HG03571 (cell line): ENCODE measurements around the gene CLIP2.

ENCODE experiments used
- ATAC-seq: cut with Tn5 transposase; IDR thresholded peaks from one replicate; pipeline ENCODE4 v1.9.1; 2021; ENCODE audit not compliant: unreplicated experiment

The CLIP2 gene

DNA sequence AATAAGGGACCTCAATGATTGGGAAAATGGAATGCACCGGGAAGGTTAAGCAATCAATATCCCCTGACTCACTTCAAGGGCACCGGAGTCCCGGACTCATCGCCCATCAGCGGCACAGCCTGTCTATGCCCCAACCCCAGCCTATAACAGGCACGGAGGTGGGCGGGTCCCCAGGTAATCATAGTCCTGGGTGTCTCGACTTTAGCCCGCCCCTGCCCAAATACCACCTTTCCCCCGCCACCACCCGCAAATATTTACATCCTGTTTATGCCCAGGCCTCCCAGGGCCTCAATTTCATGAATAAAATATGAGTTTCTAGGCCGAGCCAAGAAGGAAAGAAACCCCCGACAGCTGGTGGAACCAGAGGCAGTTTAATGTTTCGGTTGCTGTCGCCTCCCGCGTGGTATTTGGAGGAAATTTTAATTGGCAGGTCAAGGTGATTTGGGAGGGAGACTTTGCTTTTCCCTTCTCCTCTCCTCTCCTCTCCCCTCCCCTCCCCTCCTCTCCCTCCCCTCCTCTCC lies 19.4 kb upstream of the CLIP2 start:
- ATAC-seq = no peak

DNA sequence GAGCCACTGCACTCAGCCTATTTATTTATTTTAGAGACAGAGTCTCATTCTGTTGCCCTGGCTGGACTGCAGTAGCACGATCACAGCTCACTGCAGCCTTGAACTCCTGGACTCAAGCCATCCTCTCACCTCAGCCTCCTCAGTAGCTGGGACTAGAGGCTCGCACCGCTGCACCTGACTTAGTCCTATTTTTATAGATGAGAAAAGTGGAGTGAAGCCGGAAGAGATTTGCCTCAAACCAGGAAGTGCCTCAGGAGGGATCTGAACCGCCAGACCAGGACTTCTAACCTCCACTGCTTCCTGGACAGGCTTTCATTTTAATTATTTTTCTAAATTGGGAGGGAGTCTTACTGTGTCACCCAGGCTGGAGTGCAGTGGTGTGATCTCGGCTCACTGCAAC lies 17.5 kb upstream of the CLIP2 start:
- no peak for ATAC-seq

DNA sequence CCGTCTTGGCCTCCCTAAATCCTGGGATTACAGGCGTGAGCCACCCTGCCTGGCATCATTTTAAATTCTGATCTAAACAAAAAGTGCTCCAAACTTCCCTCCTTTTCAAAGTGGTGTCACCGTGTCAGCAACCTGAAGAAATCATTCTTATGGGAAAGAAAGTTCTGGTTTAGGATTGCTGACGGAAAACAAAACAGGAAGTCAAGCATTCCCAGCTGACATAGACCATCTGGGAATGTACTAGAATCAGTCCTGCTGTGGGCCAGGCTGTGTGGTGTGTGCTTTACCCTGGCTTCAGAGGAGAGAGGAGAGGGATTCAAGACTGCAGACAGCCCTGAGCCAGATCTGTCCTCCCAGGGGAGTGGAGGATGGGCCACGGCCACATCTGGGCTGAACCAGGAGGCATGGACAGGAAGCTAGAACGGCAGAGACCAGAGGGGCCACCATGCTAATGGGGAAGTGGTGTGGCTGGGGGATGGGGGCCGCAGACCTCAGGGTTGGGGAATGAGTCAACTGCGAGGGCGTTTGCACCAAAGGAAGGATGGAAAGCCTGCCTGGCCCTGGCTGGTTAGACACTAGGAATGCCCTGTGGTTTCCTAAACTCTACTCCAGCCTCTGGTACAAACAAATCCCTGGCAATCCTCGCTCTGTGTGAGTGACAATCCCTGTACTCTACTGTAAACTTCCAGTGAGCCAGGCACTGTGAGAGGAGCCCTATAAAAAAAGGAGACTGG lies 16.7 kb upstream of the CLIP2 start:
- ATAC-seq = peak; percentile 70

DNA sequence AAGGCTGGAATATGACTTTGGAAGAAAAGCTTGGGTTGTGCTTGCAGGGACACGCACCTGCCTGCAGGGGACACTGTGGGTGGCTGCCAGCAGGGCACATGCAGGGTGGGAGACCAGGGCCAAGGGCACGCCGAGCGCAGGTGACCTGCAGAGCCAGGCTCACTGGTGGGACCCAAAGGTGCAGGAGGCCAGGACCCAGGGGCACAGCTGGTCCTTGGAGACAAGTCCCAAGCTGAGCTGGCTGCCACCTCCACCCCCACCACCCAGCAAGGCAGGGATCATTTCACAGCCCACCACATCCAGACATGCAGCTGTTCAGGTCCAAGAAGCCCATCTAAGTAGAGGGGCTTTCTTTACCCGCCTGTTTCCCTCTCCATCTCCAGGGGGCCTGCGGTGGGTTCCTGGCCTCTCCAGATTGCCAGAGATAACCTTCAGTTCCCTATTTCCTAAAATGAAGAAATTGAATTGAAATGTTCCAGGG lies 13.8 kb upstream of the CLIP2 start:
- no peak for ATAC-seq

DNA sequence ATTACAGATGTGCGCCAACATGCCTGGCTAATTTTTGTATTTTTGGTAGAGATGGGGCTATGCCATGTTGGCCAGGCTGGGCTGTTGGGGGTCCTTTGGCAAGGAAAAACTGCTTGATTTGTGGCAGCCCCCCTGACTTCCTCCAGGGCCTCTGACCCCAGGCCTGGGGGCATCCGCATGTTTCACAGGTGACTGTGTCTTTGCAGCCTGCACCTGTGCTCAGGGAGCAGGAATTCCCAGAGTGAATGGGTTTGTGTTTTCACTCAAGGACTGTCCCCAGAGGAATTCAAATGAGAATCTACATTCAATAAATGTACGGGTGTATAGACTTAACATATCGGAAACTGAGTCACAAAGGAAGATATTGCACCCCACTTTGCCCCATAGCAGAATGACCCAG lies 11.6 kb upstream of the CLIP2 start:
- ATAC-seq = no peak

DNA sequence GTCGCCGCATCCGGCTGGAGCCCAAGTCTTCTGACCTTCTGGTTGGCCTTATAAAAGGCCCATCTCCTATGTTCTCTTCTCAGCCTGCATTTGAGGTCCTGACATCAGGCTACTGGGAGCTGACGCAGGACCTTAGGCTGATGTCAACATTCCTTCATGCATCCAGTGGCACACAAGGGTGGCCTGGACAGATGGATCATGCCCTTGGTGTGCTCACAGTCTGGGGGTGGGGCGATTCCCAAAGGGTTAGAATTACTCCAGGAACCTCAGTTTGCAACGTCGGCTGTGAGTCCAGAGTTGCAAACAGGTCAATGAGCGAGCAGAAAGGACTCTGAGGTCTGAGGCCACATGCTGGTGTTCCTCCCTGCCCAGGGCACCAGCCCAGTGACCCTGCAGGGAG lies 8.2 kb upstream of the CLIP2 start:
- ATAC-seq = no peak

DNA sequence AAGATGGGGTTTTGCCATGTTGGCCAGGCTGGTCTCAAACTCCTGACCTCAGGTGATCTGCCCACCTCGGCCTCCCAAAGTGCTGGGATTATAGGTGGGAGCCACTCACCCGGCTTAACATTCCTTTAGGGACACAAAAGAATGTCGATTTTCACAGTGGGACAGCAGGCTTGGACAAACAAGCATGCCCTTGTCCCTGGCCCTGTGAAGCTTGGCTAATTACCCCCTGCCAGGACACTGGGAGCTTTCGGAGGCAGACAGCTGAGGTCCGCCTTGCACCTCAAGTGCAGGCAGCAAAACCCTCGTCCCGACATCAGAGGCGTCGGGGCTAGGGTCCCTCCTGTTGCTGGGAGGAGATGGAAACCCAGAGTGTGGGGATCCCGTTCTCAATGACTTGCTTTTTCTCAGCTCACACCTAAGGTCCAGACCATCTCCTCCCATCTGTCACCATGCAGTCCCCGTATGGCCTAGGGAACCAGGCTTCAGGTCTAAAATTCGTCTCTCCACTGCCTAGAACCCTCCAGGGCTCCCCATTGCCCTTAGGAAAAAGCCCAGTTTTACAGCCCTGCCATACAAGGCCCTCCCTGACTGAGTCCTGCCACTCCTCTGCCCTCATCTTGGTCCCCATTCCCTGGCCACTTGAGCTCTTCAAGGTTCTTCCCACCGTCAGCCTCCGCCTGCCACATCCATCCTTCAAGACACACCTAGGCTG lies 6.3 kb upstream of the CLIP2 start:
- no peak for ATAC-seq

DNA sequence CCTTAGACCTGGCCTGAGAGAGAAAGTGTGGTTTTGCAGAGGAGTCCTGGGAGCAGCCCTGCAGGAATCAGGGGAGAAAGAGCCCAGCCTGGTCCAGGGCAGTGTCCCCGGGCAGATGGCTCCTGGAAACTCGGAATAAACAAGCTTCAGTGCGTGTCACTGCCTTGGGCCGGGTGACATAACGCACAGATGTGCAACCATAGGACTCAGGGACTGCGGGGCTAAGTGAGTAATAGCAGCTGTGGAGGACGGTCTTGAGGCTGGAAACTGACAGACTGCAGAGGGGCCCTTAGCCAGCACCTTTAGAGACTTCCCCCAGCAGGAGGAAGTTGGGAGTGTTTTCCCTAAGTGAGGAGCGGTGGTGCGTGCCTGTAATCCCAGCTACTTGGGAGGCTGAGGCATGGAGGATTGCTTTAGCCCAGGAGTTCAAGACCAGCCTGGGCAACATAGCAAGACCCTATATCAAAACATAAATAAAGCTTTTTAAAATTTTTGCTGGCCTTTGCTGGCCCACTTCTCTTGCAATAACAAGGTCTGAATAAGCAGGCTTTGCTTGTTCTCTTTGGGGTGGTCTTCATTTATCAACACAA lies 5.3 kb upstream of the CLIP2 start:
- ATAC-seq = no peak

DNA sequence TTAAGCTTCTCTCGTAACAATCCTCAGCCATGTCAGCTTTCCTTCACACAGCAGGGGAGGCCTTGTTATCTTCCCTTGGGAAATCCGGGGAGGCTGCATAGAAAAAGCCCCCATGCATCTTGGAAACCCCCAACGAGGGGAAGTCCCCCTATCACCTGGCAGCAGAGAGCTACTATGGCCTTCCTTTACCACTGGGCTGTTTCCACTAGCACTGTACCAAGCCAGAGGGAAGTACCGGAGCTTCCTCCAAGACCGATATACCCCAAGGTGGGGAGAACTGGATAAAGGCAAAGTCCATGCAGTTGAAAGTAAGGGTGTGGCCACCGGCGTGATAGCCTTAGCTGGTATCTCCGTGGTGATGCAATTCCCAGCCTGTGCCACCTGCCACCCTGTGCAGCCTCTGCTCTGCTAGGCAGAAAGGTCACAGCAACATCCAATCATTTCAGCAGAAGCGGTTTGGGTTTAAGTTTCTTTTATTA lies 4.4 kb upstream of the CLIP2 start:
- no peak for ATAC-seq

DNA sequence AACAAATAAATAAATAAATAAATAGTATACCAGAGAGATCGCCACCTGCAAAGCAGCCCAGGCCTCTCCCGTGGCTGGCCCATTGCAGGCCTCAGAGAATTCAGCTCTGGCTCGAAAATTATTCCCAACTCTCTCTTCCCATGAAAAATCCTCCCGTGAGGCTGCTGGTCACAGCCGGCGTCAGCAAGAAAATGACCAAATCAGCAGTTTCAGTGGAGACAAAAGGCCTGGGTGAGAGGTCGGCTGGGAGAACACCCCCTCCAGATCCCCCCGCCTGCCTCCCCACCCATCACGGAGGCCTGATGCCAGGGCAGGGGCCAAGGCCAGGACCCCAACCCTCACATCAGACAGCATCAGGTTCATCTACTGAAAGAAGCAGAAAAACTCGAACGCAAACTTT lies 3.1 kb upstream of the CLIP2 start:
- no peak for ATAC-seq

DNA sequence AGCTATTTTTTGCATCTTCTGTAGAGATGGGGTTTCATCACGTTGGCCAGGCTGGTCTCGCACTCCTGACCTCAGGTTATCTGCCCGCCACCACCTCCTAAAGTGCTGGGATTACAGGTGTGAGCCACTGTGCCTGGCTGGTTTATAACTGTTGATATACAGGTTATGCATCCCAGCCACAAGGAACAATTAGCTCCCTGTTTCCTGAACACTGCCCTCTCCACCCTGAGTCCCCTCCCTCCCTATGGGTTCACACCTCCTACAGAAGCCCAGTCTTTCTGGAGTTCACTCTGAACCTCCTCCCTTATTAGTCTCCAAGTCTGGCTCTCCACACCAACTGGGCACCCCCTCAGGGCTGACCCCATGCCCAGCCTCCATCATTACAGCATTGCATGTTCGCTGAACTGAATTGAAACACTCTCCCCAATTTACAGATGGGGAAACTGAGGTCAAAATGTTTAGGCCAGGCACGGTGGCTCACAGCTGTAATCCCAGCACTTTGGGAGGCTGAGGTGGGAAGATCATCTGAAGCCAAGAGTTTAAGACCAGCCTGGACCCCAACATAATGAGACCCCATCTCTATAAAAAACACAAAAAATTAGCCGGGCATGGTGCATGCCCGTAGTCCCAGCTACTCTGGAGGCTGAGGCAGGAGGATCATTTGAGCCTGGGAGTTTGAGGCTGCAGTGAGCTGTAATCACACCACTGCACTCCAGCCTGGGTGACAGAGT lies 1.7 kb upstream of the CLIP2 start:
- no peak for ATAC-seq

DNA sequence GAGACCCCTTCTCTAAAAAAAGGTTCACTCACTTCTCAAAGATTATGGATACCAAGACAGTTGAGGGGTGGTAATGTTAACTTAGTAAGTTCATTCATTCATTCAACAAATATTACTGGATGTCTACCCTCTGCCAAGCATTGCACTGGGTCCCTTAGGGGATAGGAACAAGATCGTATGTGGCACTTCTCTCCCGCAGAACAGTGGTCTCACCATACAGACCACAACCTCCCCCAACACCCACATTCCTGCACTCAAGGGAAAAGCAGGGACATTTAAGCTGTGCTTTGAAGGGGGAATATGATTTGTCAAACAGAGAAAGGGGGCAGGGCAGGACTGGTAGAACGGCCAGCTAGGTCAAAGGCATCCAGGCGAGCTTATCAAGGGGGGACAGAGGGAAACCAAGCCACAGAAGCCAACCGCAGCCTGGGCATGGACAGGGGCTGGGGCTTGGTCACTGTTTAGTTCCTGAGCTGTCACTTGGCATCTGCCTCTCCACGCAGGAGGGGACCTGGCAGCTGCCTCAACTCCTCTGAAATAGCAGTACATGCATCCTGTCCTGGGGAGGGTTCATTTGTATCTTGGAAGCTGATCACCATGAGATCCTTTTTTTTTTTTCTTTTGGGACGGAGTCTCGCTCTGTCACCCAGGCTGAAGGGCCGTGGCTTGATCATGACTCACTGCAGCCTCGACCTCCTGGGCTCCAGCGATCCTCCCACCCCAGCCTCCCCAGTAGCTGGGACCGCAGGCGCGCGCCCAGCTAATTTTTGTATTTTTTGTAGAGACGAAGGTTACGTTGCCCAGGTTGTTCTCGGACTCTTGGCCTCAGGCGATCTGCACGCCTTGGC lies 949 bp upstream of the CLIP2 start:
- no peak for ATAC-seq

DNA sequence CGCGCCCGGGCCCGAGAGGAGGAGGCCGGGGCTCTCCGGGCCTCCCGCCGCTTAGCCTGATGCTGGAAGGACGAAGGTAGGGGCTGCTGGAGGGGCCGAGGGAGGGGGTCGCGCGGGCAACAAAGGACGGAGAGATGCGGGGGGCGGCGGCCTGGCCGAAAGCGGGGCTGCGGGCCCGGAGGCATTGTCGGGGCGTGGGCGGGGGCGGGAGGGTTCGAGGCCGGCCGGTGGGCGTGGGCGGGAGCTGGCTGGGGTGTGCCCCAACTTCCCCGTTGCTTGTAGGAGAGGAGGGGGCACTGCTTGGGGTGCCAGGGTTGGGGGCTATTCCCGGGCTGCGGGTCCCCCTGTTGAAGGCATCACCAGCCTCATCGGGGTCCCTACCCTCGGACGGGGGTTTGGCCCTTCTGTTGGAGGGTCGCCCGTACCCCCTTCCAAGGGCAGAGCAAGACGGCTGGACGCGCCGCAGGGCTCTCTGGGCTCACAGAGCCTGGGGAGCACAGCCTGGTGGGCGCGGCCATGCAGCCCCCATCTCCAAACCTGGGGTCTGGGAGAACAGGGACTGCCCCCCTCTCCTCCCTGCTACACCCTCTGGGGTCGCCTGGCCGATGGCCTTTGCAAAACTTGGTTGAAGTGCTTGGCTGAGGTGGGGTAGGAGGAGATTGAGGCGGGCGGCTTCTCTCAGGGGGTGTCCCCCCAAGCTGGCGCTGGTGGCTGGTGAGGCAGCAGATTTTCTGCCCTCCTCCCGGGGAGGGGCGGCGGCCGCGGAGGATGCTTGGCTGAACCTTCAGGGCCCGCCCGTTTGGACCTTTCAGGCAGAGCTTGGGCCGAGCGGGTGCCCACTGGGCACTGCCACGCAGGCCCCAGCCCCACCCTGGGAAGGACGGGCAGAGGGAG lies 699 bp downstream of the CLIP2 start:
- no peak for ATAC-seq

DNA sequence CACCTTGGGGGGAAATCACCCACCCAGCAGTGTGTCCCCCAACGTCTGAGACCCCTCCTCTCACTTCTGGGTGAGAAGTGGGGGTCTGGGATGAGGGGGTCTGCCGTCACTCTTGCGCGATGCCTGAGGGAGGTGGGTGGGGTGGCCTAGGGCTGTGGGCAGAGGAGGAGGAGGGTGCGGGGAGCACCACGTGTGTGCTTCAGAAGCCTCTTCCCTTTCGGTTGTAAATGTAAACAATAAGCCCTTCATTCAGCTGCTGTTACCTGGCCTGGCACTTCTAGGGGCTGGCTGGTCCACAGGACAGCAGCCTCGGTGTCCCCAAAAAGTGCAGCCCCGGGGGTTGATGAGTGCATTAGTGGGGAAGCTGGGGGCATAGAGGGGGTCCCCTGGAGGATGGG lies 1.3 kb downstream of the CLIP2 start:
- no peak for ATAC-seq

DNA sequence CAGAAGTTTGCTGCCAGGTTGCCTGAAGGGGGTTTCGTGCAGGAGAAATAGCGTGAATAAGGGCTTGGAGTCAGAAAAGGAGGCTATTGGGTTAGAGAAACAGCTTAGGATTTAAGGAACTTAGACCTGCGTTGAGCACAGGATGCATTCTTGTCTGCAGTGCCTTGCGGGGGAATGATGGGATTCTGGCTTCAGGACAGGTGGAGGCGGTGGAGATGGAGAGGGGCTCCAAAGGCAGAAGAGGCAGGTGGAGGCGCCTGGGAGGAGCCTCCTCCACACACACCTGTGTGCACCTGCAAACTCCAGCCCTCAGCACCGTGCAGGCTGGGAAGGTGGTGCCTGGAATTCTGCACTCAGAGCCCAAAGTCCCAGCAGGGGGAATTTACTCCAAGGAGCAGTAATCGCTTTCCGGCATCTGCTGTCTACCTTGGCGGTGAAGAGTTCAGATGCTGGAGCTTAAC lies 1.8 kb downstream of the CLIP2 start:
- no peak for ATAC-seq

DNA sequence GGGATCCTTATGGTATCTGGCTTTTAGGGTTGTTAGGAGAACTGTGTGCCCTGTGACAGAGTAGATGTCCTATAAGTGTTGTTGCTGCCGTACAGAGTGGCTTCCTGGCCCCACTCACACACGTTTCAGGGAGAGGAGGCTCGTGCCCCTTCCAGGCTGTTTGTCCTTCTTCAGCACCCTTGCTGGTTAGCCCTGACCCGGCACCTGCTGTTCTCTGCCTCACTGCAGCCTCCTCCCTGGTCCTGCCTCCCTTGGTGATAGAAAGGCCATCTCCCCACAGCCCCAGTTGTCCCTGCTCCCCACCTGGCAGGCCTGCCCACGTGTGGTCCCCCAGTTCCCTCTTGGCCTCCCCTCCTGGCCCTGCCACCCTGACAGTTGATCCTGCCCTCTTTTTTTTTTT lies 2.3 kb downstream of the CLIP2 start:
- no peak for ATAC-seq

DNA sequence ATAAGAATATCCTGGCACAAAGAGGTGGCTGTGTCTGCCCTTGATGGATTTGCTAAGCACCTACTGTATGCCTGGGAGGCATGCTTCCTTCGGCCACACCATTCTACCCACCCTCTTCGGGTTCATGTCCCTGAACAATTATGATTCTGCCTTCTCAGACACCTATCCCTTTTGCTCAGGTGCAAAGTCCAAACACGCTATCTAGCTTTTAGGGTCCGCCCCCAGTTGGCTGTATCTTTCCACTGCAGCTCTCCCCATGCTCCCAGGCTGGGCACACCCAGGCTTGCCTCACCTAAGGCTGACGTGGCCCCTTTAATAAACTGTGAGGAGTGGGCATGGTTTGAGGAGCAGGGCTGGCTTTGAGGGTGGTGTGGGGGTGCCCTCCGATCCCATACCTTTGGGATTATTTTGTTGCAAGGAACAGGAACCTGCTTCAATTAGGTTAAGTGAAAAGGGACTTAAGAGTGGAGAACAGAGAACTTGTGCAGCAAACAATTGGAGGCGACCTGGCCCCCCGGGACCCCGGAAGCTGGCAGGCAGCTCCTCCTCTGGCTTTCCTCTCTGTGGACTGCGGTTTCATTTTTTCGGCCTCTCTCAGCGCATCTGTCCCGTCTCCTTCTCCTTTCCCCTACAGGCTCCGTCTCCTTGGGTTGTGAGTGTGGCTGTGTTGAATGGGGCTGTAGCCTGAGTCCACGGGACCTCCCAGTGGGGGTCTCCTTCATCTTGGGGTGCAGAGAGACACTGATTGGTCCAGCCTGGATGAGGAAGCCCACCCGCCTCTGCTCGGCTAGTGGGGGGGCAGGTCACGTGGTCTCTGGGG lies 3.8 kb downstream of the CLIP2 start:
- ATAC-seq = no peak

DNA sequence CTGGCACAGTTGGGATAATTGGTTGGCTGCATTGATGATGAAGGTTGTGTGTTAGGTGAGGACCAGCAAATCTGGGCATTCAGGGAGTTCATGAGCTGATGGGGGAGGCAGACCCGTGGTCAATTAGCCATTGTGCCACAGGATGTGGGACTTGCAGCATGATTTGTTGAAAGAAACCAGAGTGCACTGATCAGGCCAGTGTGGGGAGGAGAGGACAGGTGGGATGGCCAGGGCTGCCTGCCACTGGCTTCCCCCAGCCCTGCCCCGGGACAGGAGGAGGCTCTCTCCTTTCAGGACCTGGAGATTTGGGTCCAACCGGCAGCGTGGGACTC lies 4.3 kb downstream of the CLIP2 start:
- ATAC-seq = no peak
